Liver (tissue), 9 donors: ENCODE measurements around the gene GRK5. TPM values are rescaled to one million over a fixed set of nuclear protein-coding genes. Genes with fewer than 3 reads are reported as not detected.

Source experiments
- DNase-seq: peaks from one replicate; pipeline ENCODE4 v3.0.0-alpha.2; 2017; ENCODE audit warnings: low spot score
- H3K27ac ChIP-seq, 2 donors: one replicate each; pipeline ENCODE4 v1.7.0; 2013; ENCODE audit warnings: inconsistent platforms in 2 of 2, low read length in 2 of 2, control low read depth in 1 of 2, low read depth in 1 of 2, mild to moderate bottlenecking in 1 of 2
- H3K27me3 ChIP-seq, 4 donors: one replicate each; pipeline versions ENCODE4 v1.6.1 to v1.7.0; 2013; ENCODE audit warnings: low read length in 3 of 4, inconsistent platforms in 1 of 4, mild to moderate bottlenecking in 1 of 4, moderate library complexity in 1 of 4; ENCODE audit not compliant: control insufficient read depth in 4 of 4, insufficient read depth in 4 of 4
- H3K36me3 ChIP-seq, 4 donors: one replicate each; pipeline versions ENCODE4 v1.6.1 to v1.7.0; 2013; ENCODE audit warnings: low read length in 3 of 4, mild to moderate bottlenecking in 3 of 4, low read depth in 1 of 4, moderate library complexity in 1 of 4; ENCODE audit not compliant: control insufficient read depth in 4 of 4, insufficient read depth in 3 of 4
- H3K4me1 ChIP-seq, 4 donors: one replicate each; pipeline versions ENCODE4 v1.6.1 to v1.7.0; 2013; ENCODE audit warnings: low read length in 3 of 4, mild to moderate bottlenecking in 3 of 4, moderate library complexity in 1 of 4; ENCODE audit not compliant: control insufficient read depth in 4 of 4, insufficient read depth in 4 of 4
- H3K4me3 ChIP-seq, 3 donors: one replicate each; pipeline versions ENCODE4 v1.6.1 to v1.7.0; 2013; ENCODE audit warnings: low read length in 3 of 3, control low read depth in 1 of 3, low read depth in 1 of 3, mild to moderate bottlenecking in 1 of 3
- H3K9ac ChIP-seq, 2 donors: one replicate each; pipeline ENCODE4 v1.7.0; 2013; ENCODE audit warnings: low read length in 2 of 2, mild to moderate bottlenecking in 2 of 2, moderate library complexity in 2 of 2, control low read depth in 1 of 2, low read depth in 1 of 2
- H3K9me3 ChIP-seq, 4 donors: one replicate each; pipeline versions ENCODE4 v1.6.1 to v1.7.0; 2013; ENCODE audit warnings: low read length in 3 of 4; ENCODE audit not compliant: control insufficient read depth in 4 of 4
- EGR1 ChIP-seq, 2 donors: IDR thresholded peaks; 2 replicates each; pipeline ENCODE4 v1.6.1; 2016 to 2018; ENCODE audit warnings: antibody characterized with exemption in 2 of 2, low read depth in 2 of 2
- FOXA1 ChIP-seq: IDR thresholded peaks from 2 replicates; pipeline ENCODE4 v1.6.1; 2016; ENCODE audit warnings: antibody characterized with exemption
- FOXA2 ChIP-seq: IDR thresholded peaks from 2 replicates; pipeline ENCODE4 v1.6.1; 2016; ENCODE audit warnings: antibody characterized with exemption
- GABPA ChIP-seq, 2 donors: IDR thresholded peaks in 1 of 2; conservative IDR thresholded peaks in 1 of 2; 2 replicates each; pipeline ENCODE4 v1.6.1; 2016; ENCODE audit warnings: antibody characterized with exemption in 2 of 2, mild to moderate bottlenecking in 1 of 2, moderate library complexity in 1 of 2
- HNF4A ChIP-seq, 2 donors: conservative IDR thresholded peaks; 2 replicates each; pipeline ENCODE4 v1.6.1; 2016; ENCODE audit warnings: antibody characterized with exemption in 2 of 2, mild to moderate bottlenecking in 2 of 2
- HNF4G ChIP-seq: IDR thresholded peaks from 2 replicates; pipeline ENCODE4 v1.6.1; 2016; ENCODE audit warnings: antibody characterized with exemption
- NR2F2 ChIP-seq: IDR thresholded peaks from 2 replicates; pipeline ENCODE4 v1.6.1; 2016; ENCODE audit warnings: antibody characterized with exemption
- RAD21 ChIP-seq, 2 donors: IDR thresholded peaks; 2 replicates each; pipeline ENCODE4 v1.6.1; 2016; ENCODE audit warnings: antibody characterized with exemption in 2 of 2, mild to moderate bottlenecking in 2 of 2
- REST ChIP-seq: IDR thresholded peaks from 2 replicates; pipeline ENCODE4 v1.6.1; 2016; ENCODE audit warnings: antibody characterized with exemption, mild to moderate bottlenecking
- RXRA ChIP-seq, 2 donors: IDR thresholded peaks; 2 replicates each; pipeline ENCODE4 v1.6.1; 2017 to 2018; ENCODE audit warnings: antibody characterized with exemption in 2 of 2, mild to moderate bottlenecking in 1 of 2
- SP1 ChIP-seq: IDR thresholded peaks from 2 replicates; pipeline ENCODE4 v1.6.1; 2018; ENCODE audit warnings: antibody characterized with exemption, mild to moderate bottlenecking
- TAF1 ChIP-seq: conservative IDR thresholded peaks from 2 replicates; pipeline ENCODE4 v1.6.1; 2016; ENCODE audit warnings: antibody characterized with exemption, mild to moderate bottlenecking
- YY1 ChIP-seq: IDR thresholded peaks from 2 replicates; pipeline ENCODE4 v1.6.1; 2016; ENCODE audit warnings: antibody characterized with exemption, mild to moderate bottlenecking
- WGBS: extraction: QIAGEN DNeasy Blood & Tissue Kit; methylation state at CpG from one replicate; pipeline ENCODE4 v1.1.7; 2013; 5-methylcytosine and 5-hydroxymethylcytosine counted together
- polyA plus RNA-seq, 2 donors: library from polyadenylated mRNA; stranded (reverse) in 1 of 2; unstranded in 1 of 2; fragments of 200-250 nt in 1 of 2; fragments of >200 nt in 1 of 2; fragmentation: Nextera tagmentation in 1 of 2; extraction: Ambion mirVana in 1 of 2; gene quantifications; one replicate each; pipeline versions ENCODE4 v1.2.1 to v1.2.3, GENCODE V29; 2013 to 2015
- total RNA-seq, 2 donors: library from RNA; depleted of rRNA; stranded (reverse); fragments of >200 nt; gene quantifications; one replicate each; pipeline ENCODE4 v1.2.3, GENCODE V29; 2014
- TF ChIP-seq, protein P1 (sequence below): fragments of 150-350 bp; IDR thresholded peaks from 2 replicates; pipeline ENCODE4 v1.5.1; 2017; ENCODE audit warnings: improper control_type of control experiment, low read depth, low read length; ENCODE audit not compliant: missing input control
- TF ChIP-seq, protein P2 (sequence below): IDR thresholded peaks from 2 replicates; pipeline ENCODE4 v1.6.1; 2016; ENCODE audit warnings: antibody characterized with exemption
- TF ChIP-seq, protein P3 (sequence below): IDR thresholded peaks from 2 replicates; pipeline ENCODE4 v1.6.1; 2016; ENCODE audit warnings: antibody characterized with exemption
- donor health status: healthy.
- donor health status: healthy.
- donor health status: healthy.
- donor health status: healthy.
- donor health status: healthy.

Gene GRK5
- total and polyA plus RNA-seq, 4 donors, result 2.1 to 6.6 (median 5.1) TPM

- TF ChIP-seq EGR1 (IDR thresholded peaks at IDR 0.05; ENCODE audit: low read depth in 2 of 2), result no peak
Observed at GRCh38 chr10:119393019-119393418, 185.6 kb downstream of the GRK5 start (continued).

- Histone ChIP-seq H3K27ac (no peak overlapping the region), H3K4me3 (no peak overlapping the region), H3K36me3 (no peaks in the 10 kb centered on the region), H3K9ac (no peak overlapping the region), H3K4me1 (peaks cover 0 to 4% (median 0%) of the 10 kb centered on the region in 4 donors), H3K27me3 (no peaks in the 10 kb centered on the region), H3K9me3 (no peaks in the 10 kb centered on the region)
- WGBS, result 92% methylated on average over 11 of the region's 11 CpGs
- no peak for DNase-seq
- no peak for TF ChIP-seq NR2F2
- TF ChIP-seq, protein P1, sequence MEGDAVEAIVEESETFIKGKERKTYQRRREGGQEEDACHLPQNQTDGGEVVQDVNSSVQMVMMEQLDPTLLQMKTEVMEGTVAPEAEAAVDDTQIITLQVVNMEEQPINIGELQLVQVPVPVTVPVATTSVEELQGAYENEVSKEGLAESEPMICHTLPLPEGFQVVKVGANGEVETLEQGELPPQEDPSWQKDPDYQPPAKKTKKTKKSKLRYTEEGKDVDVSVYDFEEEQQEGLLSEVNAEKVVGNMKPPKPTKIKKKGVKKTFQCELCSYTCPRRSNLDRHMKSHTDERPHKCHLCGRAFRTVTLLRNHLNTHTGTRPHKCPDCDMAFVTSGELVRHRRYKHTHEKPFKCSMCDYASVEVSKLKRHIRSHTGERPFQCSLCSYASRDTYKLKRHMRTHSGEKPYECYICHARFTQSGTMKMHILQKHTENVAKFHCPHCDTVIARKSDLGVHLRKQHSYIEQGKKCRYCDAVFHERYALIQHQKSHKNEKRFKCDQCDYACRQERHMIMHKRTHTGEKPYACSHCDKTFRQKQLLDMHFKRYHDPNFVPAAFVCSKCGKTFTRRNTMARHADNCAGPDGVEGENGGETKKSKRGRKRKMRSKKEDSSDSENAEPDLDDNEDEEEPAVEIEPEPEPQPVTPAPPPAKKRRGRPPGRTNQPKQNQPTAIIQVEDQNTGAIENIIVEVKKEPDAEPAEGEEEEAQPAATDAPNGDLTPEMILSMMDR, result no peak
- TF ChIP-seq SP1, result no peak
- TF ChIP-seq, protein P2, sequence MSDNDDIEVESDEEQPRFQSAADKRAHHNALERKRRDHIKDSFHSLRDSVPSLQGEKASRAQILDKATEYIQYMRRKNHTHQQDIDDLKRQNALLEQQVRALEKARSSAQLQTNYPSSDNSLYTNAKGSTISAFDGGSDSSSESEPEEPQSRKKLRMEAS, result no peak
- TF ChIP-seq TAF1, result no peak
- TF ChIP-seq FOXA2, result no peak
- TF ChIP-seq REST, result no peak
- TF ChIP-seq GABPA (IDR thresholded peaks at IDR 0.05 in 1 of 2, conservative IDR thresholded peaks at IDR 0.05 in 1 of 2), result no peak
- TF ChIP-seq FOXA1, result no peak
- no peak for TF ChIP-seq HNF4G
- no peak for TF ChIP-seq RAD21 (IDR thresholded peaks at IDR 0.05)
- no peak for TF ChIP-seq HNF4A (conservative IDR thresholded peaks at IDR 0.05)
Observed at GRCh38 chr10:119393421-119393820, 186.1 kb downstream of the GRK5 start.

GRCh38 chr10:119393845-119394244 lies 186.5 kb downstream of the GRK5 start:
- no peak for DNase-seq
- Histone ChIP-seq H3K4me3 (no peak overlapping the region), H3K4me1 (peaks cover 0 to 4% (median 0%) of the 10 kb centered on the region in 4 donors), H3K9ac (no peak overlapping the region), H3K9me3 (no peaks in the 10 kb centered on the region), H3K27me3 (no peaks in the 10 kb centered on the region), H3K27ac (no peak overlapping the region), H3K36me3 (no peaks in the 10 kb centered on the region)
- TF ChIP-seq HNF4G, result no peak
- TF ChIP-seq, protein P2, result no peak
- TF ChIP-seq, protein P1, result no peak
- TF ChIP-seq YY1, result no peak
- no peak for TF ChIP-seq EGR1 (IDR thresholded peaks at IDR 0.05; ENCODE audit: low read depth in 2 of 2)
- TF ChIP-seq, protein P3, sequence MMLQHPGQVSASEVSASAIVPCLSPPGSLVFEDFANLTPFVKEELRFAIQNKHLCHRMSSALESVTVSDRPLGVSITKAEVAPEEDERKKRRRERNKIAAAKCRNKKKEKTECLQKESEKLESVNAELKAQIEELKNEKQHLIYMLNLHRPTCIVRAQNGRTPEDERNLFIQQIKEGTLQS, result no peak
- no peak for TF ChIP-seq RXRA (IDR thresholded peaks at IDR 0.05)
- no peak for TF ChIP-seq RAD21 (IDR thresholded peaks at IDR 0.05)
- TF ChIP-seq FOXA2, result no peak
- no peak for TF ChIP-seq GABPA (IDR thresholded peaks at IDR 0.05 in 1 of 2, conservative IDR thresholded peaks at IDR 0.05 in 1 of 2)
- no peak for TF ChIP-seq REST
- WGBS, result 93% methylated on average over 4 of the region's 4 CpGs
